Kidney glomerular epithelial cell (primary cell): ENCODE results near the gene CSPG5.

ENCODE experiments used
- DNase-seq: peaks from one replicate; lab custom pipeline; 2025; lab: John Stamatoyannopoulos, UW

CSPG5 gene

GRCh38 chr3:47540281-47540680 lies 38.4 kb downstream of the CSPG5 start:
- DNase-seq: no peak

DNA sequence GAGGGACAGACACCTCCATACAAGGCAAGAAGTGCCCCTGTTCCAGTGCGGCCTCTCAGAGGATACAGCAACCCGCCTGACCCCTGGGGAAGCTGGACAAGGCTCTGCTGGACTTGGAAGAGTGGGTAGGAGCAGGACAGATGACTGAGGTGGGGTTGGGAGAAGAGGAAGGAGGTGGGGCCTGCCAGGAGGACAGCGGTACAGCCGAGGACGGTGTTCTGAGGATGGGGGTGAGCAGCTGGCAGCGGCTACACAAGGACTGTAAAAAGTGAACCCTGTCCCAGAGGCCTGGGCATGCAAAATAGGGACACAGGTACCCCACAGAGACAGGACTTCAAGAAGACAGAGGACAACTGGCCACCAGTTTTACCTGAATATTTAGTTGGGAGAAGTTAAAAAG lies 41.7 kb downstream of the CSPG5 start:
- no peak for DNase-seq

GRCh38 chr3:47536221-47536891 lies 42.3 kb downstream of the CSPG5 start:
- DNase-seq: no peak

DNA sequence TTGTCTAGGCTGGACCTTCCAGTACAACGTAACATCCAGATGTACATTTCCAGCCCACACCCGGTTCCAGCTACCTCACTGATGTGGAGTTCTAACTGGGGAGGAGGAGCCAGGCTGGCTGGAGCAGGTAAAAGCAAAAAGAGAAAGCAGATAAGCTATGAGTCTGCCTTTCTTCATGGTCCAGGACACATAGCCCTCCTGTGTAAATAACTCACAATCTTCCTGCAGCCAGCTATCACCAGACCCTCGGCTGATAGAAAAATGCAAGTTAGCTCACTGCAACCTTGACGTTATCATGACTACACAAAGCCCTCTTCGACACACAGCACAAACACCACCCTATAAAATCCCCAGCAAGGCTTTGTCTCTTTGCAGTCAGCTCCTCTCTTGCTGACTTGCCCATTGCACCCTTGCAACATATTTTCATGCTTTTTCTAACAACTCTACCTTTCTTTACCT lies 44.6 kb downstream of the CSPG5 start:
- no peak for DNase-seq

DNA sequence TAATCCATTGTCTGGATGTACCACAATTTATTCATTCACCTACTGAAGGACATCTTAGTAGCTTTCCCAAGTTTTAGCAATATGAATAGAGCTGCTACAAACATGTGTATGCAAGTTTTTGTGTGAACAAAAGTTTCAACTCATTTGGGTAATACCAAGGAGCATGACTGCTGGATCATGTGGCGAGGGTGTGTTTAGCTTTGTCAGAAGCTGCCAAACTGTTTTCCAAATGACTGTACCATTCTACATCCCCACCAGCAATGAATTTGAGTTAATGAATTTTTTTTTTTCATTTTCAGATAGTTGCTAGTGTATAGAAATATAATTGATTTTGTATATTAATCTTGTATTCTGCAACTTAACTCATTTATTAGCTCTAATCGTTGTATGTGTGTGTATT lies 45.2 kb downstream of the CSPG5 start:
- no peak for DNase-seq

DNA sequence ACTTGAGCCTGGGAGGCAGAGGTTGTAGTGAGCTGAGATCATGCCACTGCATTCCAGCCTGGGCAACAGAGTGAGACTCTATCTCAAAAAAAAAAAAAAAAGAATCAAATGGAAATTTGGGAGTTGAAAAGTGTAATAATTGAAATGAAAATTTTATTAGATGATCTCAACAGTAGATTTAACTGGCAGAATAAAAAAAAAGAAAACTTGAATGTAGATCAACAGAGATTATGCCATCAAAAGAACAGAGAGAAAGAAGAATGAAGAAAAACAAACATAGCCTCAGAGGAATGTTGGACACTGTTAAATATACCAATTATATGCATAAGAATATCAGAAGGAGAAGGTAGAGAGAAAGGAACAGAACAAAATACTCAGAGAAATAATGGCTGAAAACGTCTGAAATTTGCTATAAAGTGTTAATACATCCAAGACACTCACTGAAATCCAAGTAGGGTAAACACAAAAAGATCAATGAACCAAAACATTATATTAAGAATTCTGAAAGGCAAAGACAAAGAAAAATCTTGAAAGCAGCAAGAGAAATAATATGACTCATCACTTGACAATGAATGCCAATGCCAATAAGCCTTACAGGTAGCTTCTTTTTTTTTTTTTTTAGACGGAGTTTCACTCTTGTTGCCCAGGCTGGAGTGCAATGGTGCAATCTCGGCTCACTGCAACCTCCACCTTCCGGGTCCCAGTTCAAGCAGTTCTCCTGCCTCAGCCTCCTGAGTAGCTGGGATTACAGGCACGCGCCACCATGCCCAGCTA lies 50.5 kb downstream of the CSPG5 start:
- DNase-seq: peak; percentile 71

GRCh38 chr3:47525617-47526016 lies 53.0 kb downstream of the CSPG5 start:
- no peak for DNase-seq

GRCh38 chr3:47523310-47524073 lies 55.2 kb downstream of the CSPG5 start:
- DNase-seq: no peak

GRCh38 chr3:47522082-47522987 lies 56.3 kb downstream of the CSPG5 start:
- peak; percentile 80 for DNase-seq

DNA sequence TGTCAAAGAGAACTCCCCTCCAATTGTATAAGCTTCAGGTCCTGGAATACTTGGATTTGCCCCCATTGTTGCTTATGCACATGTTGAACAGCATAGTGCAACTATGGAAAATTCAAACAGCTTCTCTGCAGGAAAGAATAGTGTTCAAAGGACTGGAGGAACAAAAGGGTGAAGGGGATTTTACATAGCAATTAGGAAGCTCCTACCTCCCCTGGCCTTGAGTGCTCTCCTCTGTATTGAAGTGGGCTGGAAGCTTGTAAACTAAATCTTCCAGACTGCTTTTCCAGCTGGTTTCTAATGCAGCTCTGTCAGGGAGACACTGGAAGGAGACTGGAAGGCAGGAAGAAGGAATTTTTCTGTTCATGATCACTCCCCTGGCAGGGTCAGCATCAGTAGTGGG lies 57.9 kb downstream of the CSPG5 start:
- no peak for DNase-seq

DNA sequence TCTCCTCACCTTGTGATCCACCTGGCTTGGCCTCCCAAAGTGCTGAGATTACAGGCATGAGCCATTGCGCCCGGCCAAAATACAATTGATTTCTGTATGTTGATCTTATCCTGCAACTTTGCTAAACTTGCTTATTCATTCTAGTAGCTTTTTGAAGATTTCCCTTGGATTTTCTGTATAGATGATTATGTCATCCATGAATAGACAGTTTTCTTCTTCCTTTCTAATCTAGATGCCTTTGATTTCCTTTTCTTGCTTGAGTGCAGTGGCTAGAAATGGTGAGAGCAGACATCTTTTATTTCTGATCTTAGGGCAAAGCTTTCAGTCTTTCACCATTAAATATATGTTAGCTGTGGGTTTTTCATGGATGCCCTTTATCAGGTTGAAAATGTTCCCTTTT lies 60.7 kb downstream of the CSPG5 start:
- DNase-seq: no peak

- DNase-seq: no peak
Observed at GRCh38 chr3:47515864-47516319, 62.8 kb downstream of the CSPG5 start.

DNA sequence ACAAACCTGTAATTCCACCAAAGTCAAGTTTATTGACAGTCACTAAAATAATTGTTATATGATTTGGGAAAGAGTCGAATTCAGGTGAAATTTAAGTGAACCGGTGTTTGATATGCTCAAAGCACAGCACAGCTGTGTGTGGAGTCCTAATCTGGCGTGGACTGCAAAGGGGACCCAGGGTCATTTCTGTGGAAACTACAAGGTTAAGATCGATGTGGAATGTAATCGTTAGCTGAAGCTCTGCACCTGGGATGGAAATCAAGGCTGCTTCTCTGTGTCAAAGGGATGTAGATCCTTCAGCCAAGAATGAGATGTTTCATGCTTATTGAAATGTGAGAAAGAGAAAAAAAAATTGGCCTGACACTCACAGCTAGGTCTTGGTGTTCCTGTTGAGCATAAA lies 63.6 kb downstream of the CSPG5 start:
- DNase-seq: no peak

DNA sequence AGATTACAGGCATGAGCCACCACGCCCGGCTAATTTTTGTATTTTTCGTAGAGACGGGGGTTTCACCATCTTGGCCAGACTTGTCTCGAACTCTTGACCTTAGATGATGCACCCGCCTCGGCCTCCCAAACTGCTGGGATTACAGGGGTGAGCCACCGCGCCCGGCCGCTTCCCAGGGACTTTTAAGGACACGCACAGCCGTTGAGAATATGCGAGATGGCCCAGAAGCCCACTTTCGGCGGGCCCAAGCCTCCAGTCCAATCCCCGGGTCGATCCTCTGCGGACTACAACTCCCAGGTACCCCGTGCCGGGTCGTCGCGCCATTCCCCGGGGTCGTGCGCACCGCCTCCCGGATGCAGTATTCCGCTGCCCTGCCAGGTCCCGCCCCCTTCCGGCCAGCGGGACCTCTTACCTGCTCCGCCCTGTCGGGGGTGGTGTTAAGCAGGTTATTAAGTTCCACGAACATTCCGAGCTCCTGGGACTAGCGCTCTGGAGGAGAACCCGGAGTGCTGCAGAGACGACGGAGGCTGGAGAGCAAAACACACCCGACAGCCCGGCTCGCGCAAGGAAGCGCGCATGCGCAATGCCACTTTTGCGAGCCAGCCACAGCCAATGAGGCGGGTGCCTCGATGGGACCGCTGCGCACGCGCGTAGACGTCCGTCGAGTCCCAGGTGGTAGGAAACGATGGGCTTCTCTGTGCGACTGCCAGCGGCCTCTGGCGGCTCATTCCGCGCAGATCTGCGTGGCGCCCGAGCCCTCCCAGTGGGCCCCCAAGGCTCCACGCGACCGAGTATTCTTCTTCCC lies 65.3 kb downstream of the CSPG5 start, which contains the start of gene ELP6:
Gene ELP6, minus strand, starts transcription at position 588 of the 805 bp plus-strand sequence. Its CDS starts 122 bp downstream, at position 466.
- DNase-seq: peak; percentile 91

DNA sequence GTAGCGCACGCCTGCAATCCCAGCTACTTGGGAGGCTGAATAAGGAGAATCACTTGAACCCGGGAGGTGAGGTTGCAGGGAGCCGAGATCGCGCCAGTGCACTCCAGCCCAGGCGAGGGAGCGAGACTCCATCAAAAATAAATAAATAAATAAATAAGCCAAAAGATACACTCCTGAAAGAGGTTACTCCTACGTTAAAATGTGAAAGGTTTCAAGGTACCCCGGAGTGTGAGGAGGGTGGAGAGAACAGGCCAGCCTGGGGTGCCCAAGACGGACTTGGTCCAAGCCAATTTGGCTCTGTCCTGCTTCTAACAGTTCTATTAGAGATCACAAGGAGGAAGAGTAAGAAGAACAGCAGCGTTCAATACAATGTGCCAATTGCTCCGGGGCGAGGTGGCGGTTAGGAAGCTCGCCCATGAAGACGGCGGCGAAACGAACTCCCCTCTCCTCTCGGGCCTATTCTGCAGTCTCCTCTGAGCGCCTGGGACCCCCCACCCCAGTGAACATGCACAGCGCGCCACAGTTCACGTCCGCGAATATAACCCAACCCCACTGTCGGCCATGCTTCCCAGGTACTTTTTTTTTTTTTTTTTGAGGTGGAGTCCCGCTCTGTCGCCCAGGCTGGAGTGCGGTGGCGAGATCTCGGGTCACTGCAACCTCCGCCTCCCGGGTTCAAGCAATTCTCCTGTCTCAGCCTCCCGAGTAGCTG lies 66.1 kb downstream of the CSPG5 start:
- DNase-seq: peak; percentile 23
